HL-60 (cell line): ENCODE data around the gene GTF3C1.

Experiments used
- GABPA ChIP-seq: IDR thresholded peaks from 2 replicates; pipeline ENCODE4 v1.6.1; 2012; ENCODE audit warnings: low read depth
- POLR2AphosphoS5 ChIP-seq: IDR thresholded peaks from 2 replicates; pipeline ENCODE4 v1.6.1; 2012; ENCODE audit warnings: low read depth
- SPI1 ChIP-seq: IDR thresholded peaks from 2 replicates; pipeline ENCODE4 v1.6.1; 2012; ENCODE audit warnings: low read depth, mild to moderate bottlenecking, borderline replicate concordance
- TF ChIP-seq, protein P1 (sequence below): IDR thresholded peaks from one replicate; pipeline ENCODE4 v1.5.1; 2011; ENCODE audit warnings: low read length, control low read depth, inconsistent platforms; ENCODE audit not compliant: insufficient read depth
- TF ChIP-seq, protein P2 (sequence below): IDR thresholded peaks from 2 replicates; pipeline ENCODE4 v1.6.1; 2012; ENCODE audit warnings: low read depth; ENCODE audit not compliant: insufficient replicate concordance

DNA sequence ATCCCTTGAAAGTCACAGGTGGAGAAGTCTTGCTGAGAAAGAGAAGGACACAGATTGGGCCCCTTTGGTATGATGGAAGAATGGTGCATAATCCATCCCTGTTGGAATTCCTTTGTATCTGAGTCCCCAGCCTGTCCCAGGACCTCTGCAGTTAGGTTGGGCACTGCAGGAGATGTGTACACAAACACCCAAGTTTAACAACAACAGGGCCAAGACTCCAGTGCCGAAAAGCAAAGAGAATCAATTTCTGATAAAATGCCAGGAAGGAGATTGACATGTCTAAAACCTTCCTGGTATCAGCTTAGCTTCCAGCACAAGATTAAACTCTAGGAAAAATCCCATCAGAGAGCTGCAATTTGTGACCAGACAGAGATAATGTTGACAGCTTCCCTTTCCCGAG lies 33.2 kb upstream of the GTF3C1 start:
- TF ChIP-seq, protein P1, sequence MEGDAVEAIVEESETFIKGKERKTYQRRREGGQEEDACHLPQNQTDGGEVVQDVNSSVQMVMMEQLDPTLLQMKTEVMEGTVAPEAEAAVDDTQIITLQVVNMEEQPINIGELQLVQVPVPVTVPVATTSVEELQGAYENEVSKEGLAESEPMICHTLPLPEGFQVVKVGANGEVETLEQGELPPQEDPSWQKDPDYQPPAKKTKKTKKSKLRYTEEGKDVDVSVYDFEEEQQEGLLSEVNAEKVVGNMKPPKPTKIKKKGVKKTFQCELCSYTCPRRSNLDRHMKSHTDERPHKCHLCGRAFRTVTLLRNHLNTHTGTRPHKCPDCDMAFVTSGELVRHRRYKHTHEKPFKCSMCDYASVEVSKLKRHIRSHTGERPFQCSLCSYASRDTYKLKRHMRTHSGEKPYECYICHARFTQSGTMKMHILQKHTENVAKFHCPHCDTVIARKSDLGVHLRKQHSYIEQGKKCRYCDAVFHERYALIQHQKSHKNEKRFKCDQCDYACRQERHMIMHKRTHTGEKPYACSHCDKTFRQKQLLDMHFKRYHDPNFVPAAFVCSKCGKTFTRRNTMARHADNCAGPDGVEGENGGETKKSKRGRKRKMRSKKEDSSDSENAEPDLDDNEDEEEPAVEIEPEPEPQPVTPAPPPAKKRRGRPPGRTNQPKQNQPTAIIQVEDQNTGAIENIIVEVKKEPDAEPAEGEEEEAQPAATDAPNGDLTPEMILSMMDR: no peak
- no peak for TF ChIP-seq POLR2AphosphoS5
- no peak for TF ChIP-seq GABPA
- TF ChIP-seq, protein P2, sequence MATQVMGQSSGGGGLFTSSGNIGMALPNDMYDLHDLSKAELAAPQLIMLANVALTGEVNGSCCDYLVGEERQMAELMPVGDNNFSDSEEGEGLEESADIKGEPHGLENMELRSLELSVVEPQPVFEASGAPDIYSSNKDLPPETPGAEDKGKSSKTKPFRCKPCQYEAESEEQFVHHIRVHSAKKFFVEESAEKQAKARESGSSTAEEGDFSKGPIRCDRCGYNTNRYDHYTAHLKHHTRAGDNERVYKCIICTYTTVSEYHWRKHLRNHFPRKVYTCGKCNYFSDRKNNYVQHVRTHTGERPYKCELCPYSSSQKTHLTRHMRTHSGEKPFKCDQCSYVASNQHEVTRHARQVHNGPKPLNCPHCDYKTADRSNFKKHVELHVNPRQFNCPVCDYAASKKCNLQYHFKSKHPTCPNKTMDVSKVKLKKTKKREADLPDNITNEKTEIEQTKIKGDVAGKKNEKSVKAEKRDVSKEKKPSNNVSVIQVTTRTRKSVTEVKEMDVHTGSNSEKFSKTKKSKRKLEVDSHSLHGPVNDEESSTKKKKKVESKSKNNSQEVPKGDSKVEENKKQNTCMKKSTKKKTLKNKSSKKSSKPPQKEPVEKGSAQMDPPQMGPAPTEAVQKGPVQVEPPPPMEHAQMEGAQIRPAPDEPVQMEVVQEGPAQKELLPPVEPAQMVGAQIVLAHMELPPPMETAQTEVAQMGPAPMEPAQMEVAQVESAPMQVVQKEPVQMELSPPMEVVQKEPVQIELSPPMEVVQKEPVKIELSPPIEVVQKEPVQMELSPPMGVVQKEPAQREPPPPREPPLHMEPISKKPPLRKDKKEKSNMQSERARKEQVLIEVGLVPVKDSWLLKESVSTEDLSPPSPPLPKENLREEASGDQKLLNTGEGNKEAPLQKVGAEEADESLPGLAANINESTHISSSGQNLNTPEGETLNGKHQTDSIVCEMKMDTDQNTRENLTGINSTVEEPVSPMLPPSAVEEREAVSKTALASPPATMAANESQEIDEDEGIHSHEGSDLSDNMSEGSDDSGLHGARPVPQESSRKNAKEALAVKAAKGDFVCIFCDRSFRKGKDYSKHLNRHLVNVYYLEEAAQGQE: no peak
- TF ChIP-seq SPI1: no peak
